H1 (cell line): ENCODE results near the gene MMS22L. TPM values are rescaled to one million over a fixed set of nuclear protein-coding genes. Genes with fewer than 3 reads are reported as not detected.

Experiments
- CTCF ChIA-PET: fragments of 300-600 bp; sonication (Branson Sonifier 250); formaldehyde crosslinking; loops from one replicate; lab custom pipeline; 2021; ENCODE audit not compliant: partially characterized antibody; lab: Charles Lee
- POLR2A ChIA-PET: fragments of 300-600 bp; sonication (Branson Sonifier 250); formaldehyde crosslinking; loops from one replicate; lab custom pipeline; 2021; ENCODE audit warnings: inconsistent platforms; ENCODE audit not compliant: partially characterized antibody; lab: Charles Lee
- DNase-seq, 2 experiments: peaks; one replicate each; pipeline versions ENCODE4 v3.0.0 to v3.0.0-alpha.2; 2010 to 2022; ENCODE audit warnings: low spot score in 2 of 2, low read depth in 1 of 2, mixed read lengths in 1 of 2
- FAIRE-seq: peaks from 2 replicates; lab custom pipeline; 2011; peaks lifted over from hg19 to GRCh38; lab: Jason Lieb, UNC
- H2AFZ ChIP-seq: 2 replicates; pipeline ENCODE4 v1.8.1; 2012; ENCODE audit warnings: low read length, inconsistent platforms
- H2AK5ac ChIP-seq: 2 replicates; pipeline ENCODE4 v1.6.1; 2013; ENCODE audit warnings: low read depth, low read length
- H2BK120ac ChIP-seq: replicated peaks from 2 replicates; pipeline ENCODE3; 2013; ENCODE audit warnings: low read depth, low read length, inconsistent platforms
- H2BK12ac ChIP-seq: 2 replicates; pipeline ENCODE4 v1.6.1; 2013; ENCODE audit warnings: low read depth, low read length
- H2BK15ac ChIP-seq: 2 replicates; pipeline ENCODE4 v1.6.1; 2013; ENCODE audit warnings: low read length
- H2BK20ac ChIP-seq: 2 replicates; pipeline ENCODE4 v1.6.1; 2013; ENCODE audit warnings: low read length
- H2BK5ac ChIP-seq: 2 replicates; pipeline ENCODE4 v1.6.1; 2013; ENCODE audit warnings: low read depth, low read length
- H3K14ac ChIP-seq: 2 replicates; pipeline ENCODE4 v1.6.1; 2013; ENCODE audit warnings: inconsistent platforms; ENCODE audit not compliant: insufficient read length
- H3K18ac ChIP-seq: 2 replicates; pipeline ENCODE4 v1.6.1; 2013; ENCODE audit warnings: low read length; ENCODE audit errors: extremely low read depth
- H3K23ac ChIP-seq: 2 replicates; pipeline ENCODE4 v1.6.1; 2013; ENCODE audit warnings: inconsistent platforms; ENCODE audit not compliant: insufficient read length
- H3K23me2 ChIP-seq: 2 replicates; pipeline ENCODE4 v1.6.1; 2013; ENCODE audit warnings: low read depth, low read length
- H3K27ac ChIP-seq: 2 replicates; pipeline ENCODE4 v1.6.1; 2011; ENCODE audit warnings: low read depth, low read length, inconsistent platforms
- H3K27me3 ChIP-seq, 4 experiments: replicated peaks in 1 of 4; 1 replicate in 1 of 4; 2 replicates in 3 of 4; pipeline versions ENCODE4 v1.6.1 to v1.8.1; 2011 to 2013; ENCODE audit warnings: low read length in 3 of 4, mild to moderate bottlenecking in 3 of 4, inconsistent platforms in 2 of 4, mixed read lengths in 2 of 4, moderate library complexity in 1 of 4; ENCODE audit not compliant: control insufficient read depth in 3 of 4, insufficient read depth in 3 of 4; ENCODE audit errors: extremely low read depth in 1 of 4
- H3K36me3 ChIP-seq, 4 experiments: 2 replicates each; pipeline versions ENCODE4 v1.6.1 to v1.8.1; 2011 to 2013; ENCODE audit warnings: mild to moderate bottlenecking in 4 of 4, low read length in 3 of 4, moderate library complexity in 2 of 4, control low read depth in 1 of 4, inconsistent platforms in 1 of 4; ENCODE audit not compliant: insufficient read depth in 4 of 4, control insufficient read depth in 2 of 4
- H3K4ac ChIP-seq: replicated peaks from 2 replicates; pipeline ENCODE3; 2013; ENCODE audit warnings: low read length, low read depth, mixed read lengths, inconsistent platforms; ENCODE audit not compliant: insufficient read length
- H3K4me1 ChIP-seq, 4 experiments: replicated peaks in 1 of 4; 1 replicate in 1 of 4; 2 replicates in 3 of 4; pipeline versions ENCODE4 v1.6.1 to v1.8.1; 2011 to 2013; ENCODE audit warnings: low read length in 3 of 4, inconsistent platforms in 2 of 4, mixed read lengths in 1 of 4; ENCODE audit not compliant: insufficient read depth in 4 of 4, control insufficient read depth in 3 of 4
- H3K4me2 ChIP-seq, 2 experiments: 2 replicates each; pipeline versions ENCODE4 v1.6.1 to v1.8.1; 2011 to 2013; ENCODE audit warnings: low read depth in 2 of 2, low read length in 2 of 2, control low read depth in 1 of 2, inconsistent platforms in 1 of 2, mild to moderate bottlenecking in 1 of 2; ENCODE audit not compliant: insufficient read depth in 1 of 2
- H3K4me3 ChIP-seq, 4 experiments: fragments of 200-600, 300-600 bp in 1 of 4; sonication (generic), shearing (Covaris generic), sonication (Bioruptor Twin) in 1 of 4; 2 replicates each; pipeline versions ENCODE4 v1.5.1 to v1.8.1; 2011 to 2016; ENCODE audit warnings: low read length in 4 of 4, low read depth in 3 of 4, control low read depth in 2 of 4, inconsistent platforms in 2 of 4, mild to moderate bottlenecking in 2 of 4, mixed read lengths in 1 of 4, moderate library complexity in 1 of 4; ENCODE audit not compliant: insufficient read depth in 2 of 4; ENCODE audit errors: extremely low read depth in 1 of 4
- H3K56ac ChIP-seq: replicated peaks from 2 replicates; pipeline ENCODE3; 2013; ENCODE audit warnings: low read depth, mild to moderate bottlenecking, mixed read lengths, low read length, inconsistent platforms; ENCODE audit not compliant: insufficient read length
- H3K79me1 ChIP-seq: 2 replicates; pipeline ENCODE4 v1.6.1; 2013; ENCODE audit warnings: low read depth, low read length, control low read depth
- H3K79me2 ChIP-seq, 2 experiments: 2 replicates each; pipeline versions ENCODE4 v1.6.1 to v1.8.1; 2012 to 2013; ENCODE audit warnings: low read length in 2 of 2, mild to moderate bottlenecking in 2 of 2, inconsistent platforms in 1 of 2; ENCODE audit not compliant: insufficient read depth in 2 of 2, control insufficient read depth in 1 of 2
- H3K9ac ChIP-seq, 4 experiments: replicated peaks in 1 of 4; 1 replicate in 1 of 4; 2 replicates in 3 of 4; pipeline versions ENCODE4 v1.6.1 to v1.8.1; 2011 to 2013; ENCODE audit warnings: low read depth in 3 of 4, low read length in 3 of 4, control low read depth in 2 of 4, mild to moderate bottlenecking in 2 of 4, moderate library complexity in 2 of 4, inconsistent platforms in 1 of 4; ENCODE audit errors: extremely low read depth in 1 of 4
- H3K9me3 ChIP-seq, 2 experiments: 2 replicates each; pipeline versions ENCODE4 v1.6.1 to v1.8.1; 2012 to 2013; ENCODE audit warnings: mild to moderate bottlenecking in 2 of 2, moderate library complexity in 2 of 2, control low read depth in 1 of 2, inconsistent platforms in 1 of 2, low read depth in 1 of 2, low read length in 1 of 2, mixed read lengths in 1 of 2; ENCODE audit not compliant: insufficient read depth in 2 of 2
- H4K20me1 ChIP-seq, 2 experiments: replicated peaks in 1 of 2; 2 replicates each; pipeline versions ENCODE3 to v1.8.1; 2011 to 2013; ENCODE audit warnings: inconsistent platforms in 2 of 2, low read length in 2 of 2, mild to moderate bottlenecking in 1 of 2; ENCODE audit not compliant: insufficient read depth in 2 of 2, control insufficient read depth in 1 of 2
- H4K5ac ChIP-seq: 2 replicates; pipeline ENCODE4 v1.6.1; 2013; ENCODE audit warnings: low read length, low read depth, mixed read lengths, inconsistent platforms; ENCODE audit not compliant: insufficient read length
- H4K8ac ChIP-seq: 2 replicates; pipeline ENCODE4 v1.8.0; 2013; ENCODE audit warnings: mild to moderate bottlenecking, moderate library complexity, low read length, inconsistent platforms; ENCODE audit not compliant: insufficient read depth; ENCODE audit errors: extremely low read depth
- H4K91ac ChIP-seq: replicated peaks from 2 replicates; pipeline ENCODE3; 2013; ENCODE audit warnings: low read length, mixed read lengths, inconsistent platforms; ENCODE audit not compliant: insufficient read length
- CTBP2 ChIP-seq: IDR thresholded peaks from 2 replicates; pipeline ENCODE4 v1.7.0; 2011; ENCODE audit warnings: borderline replicate concordance, mild to moderate bottlenecking, moderate library complexity, mixed read lengths, low read length; ENCODE audit not compliant: insufficient read depth, insufficient read length
- EZH2 ChIP-seq: fragments of 200-600 bp; sonication (generic); IDR thresholded peaks from 2 replicates; pipeline ENCODE4 v1.7.1; 2012; ENCODE audit warnings: low read depth, mild to moderate bottlenecking, moderate library complexity, low read length, inconsistent platforms; ENCODE audit not compliant: severe bottlenecking
- KDM4A ChIP-seq: IDR thresholded peaks from one replicate; pipeline ENCODE4 v1.7.1; 2012; ENCODE audit warnings: low read depth, mild to moderate bottlenecking, moderate library complexity, low read length, inconsistent platforms; ENCODE audit not compliant: severe bottlenecking
- KDM5A ChIP-seq: fragments of 200-600 bp; IDR thresholded peaks from 2 replicates; pipeline ENCODE4 v1.7.1; 2012; ENCODE audit warnings: mild to moderate bottlenecking, low read length, inconsistent platforms, mixed read lengths
- TAF7 ChIP-seq: optimal IDR thresholded peaks from 2 replicates; pipeline ENCODE3; 2011; ENCODE audit warnings: low read depth, mild to moderate bottlenecking, inconsistent platforms, low read length, moderate library complexity, borderline replicate concordance
- WGBS, 2 experiments: shearing (Covaris generic) in 1 of 2; methylation state at CpG; one replicate each; pipeline versions ENCODE4 v1.1.6 to v1.1.7; 2013 to 2015; ENCODE audit warnings: low lambda C conversion rate in 2 of 2, mixed read lengths in 2 of 2, inconsistent platforms in 1 of 2, low coverage in 1 of 2, missing lambda C conversion rate in 1 of 2; ENCODE audit not compliant: insufficient replicate concordance in 2 of 2, insufficient coverage in 1 of 2, insufficient read length in 1 of 2; ENCODE audit errors: extremely low coverage in 1 of 2, missing lambda C conversion rate in 1 of 2; 5-methylcytosine and 5-hydroxymethylcytosine counted together
- polyA plus RNA-seq, 7 experiments: library from polyadenylated mRNA; depleted of rRNA in 3 of 7; stranded (reverse) in 5 of 7; unstranded in 2 of 7; fragments of >200 nt in 5 of 7; fragments of 200-250 nt in 2 of 7; gene quantifications; 1 replicate in 5 of 7; 2 replicates in 1 of 7; 4 replicates in 1 of 7; pipeline versions ENCODE4 v1.2.1 to v1.2.3, GENCODE V29; 2011 to 2013; ENCODE audit warnings: missing spikeins in 2 of 7, mixed read lengths in 2 of 7
- total RNA-seq: library from RNA; stranded (reverse); fragmentation: NEBNext Ultra II Directional; extraction: Animal tissue kit (Norgen Biotek cat#: 25700); gene quantifications from 2 replicates; pipeline ENCODE4 v1.2.1, GENCODE V29; 2021

Gene MMS22L
- total and polyA plus RNA-seq, 2 of the 8 experiments (the other 6 are each of a cell fraction or from before 2014, with no cell fraction given) = 11.1 to 32.6 TPM

DNA sequence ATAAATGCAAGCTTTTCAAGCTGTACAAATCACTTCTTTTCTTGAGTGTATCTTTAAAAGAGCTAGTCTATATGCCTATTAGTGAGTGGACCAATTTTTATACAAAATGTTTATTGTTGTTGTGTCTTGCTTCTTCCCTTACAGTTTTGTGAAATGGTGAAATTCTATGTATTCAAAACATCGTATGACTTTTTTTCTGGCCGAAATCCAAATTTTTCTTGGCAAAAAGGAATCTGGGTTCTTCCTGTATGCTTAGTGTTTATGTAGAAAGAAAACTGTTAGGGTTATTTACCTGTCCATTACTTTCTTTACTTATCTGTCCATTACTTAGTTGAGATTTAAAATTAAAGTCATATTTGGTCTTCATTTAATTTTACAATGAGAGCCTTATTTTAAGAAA lies 153.9 kb downstream of the MMS22L start:
- Histone ChIP-seq H2AFZ (no peak overlapping the region), H3K23me2 (no peaks in the 10 kb centered on the region), H4K20me1 (no peaks in the 10 kb centered on the region), H3K79me2 (no peaks in the 10 kb centered on the region), H2BK20ac (no peak overlapping the region), H3K79me1 (no peaks in the 10 kb centered on the region), H3K18ac (no peak overlapping the region), H3K14ac (no peak overlapping the region), H2AK5ac (no peak overlapping the region), H3K23ac (no peak overlapping the region), H2BK5ac (no peak overlapping the region), H3K9me3 (no peaks in the 10 kb centered on the region), H3K4ac (no peak overlapping the region), H3K27ac (no peak overlapping the region), H3K27me3 (no peaks in the 10 kb centered on the region), H4K8ac (no peak overlapping the region), H3K56ac (no peak overlapping the region), H3K9ac (no peak overlapping the region), H4K5ac (no peak overlapping the region), H2BK15ac (no peak overlapping the region), H3K4me2 (no peak overlapping the region), H3K4me1 (no peaks in the 10 kb centered on the region), H2BK12ac (no peak overlapping the region), H2BK120ac (no peak overlapping the region), H3K4me3 (no peak overlapping the region), H4K91ac (no peak overlapping the region), H3K36me3 (no peaks in the 10 kb centered on the region)
- DNase-seq (no peak), FAIRE-seq (no peak)
- POLR2A ChIA-PET = no interaction called here
- CTCF ChIA-PET = interaction anchor here (0.7 to 1.5 kb wide), 2 partner anchors 367 to 541 kb away, joined by 3 to 5 read pairs; no protein-coding TSS in a partner anchor
- TF ChIP-seq TAF7 = no peak
- no peak for TF ChIP-seq KDM5A
- no peak for TF ChIP-seq EZH2
- no peak for TF ChIP-seq KDM4A
- TF ChIP-seq CTBP2 = no peak
- 85% methylated on average over 2 of the region's 2 CpGs; no CpG with 5 or more reads in 1 of the 2 experiments for WGBS, 2 experiments
